ENCODE results near the gene UBL4B.

The UBL4B gene

DNA sequence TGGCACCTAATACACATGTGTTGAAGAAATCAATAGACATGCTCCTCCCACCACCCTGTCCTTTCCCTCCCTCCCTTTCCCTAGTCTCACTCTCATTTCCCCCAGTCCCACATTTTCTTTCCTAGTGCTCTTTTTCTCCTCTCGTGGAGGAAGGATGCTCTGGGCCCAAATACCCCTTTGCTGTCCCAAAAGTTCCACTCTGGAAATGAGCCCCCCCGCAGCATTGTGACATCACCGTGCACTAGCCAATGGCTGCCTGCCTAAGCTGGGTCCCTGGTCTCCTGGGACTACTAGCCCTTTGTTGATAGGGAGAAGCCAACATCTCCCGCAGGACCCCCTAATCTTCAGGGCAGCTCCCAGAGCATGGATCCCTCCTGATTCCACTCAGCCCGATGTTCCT is at the start of gene UBL4B:
TSS of gene UBL4B (plus strand) at position 301 of the 400 bp plus-strand sequence. CDS start at position 393, 92 bp downstream.
- peaks cover 10% of the 10 kb centered on the region for H3K27me3 Mint-ChIP-seq
- no peak within 1 kb of the TSS for H3K4me3 Mint-ChIP-seq
- H3K27ac Mint-ChIP-seq = no peak within 1 kb of the TSS
- H3K36me3 Mint-ChIP-seq = no peaks in the 10 kb centered on the region
- H3K4me1 Mint-ChIP-seq (ENCODE audit: low read depth) = no peaks in the 10 kb centered on the region
- no peaks in the 10 kb centered on the region for H3K9me3 Mint-ChIP-seq (ENCODE audit: low read depth)

GRCh38 chr1:110062612-110063011 is 49.6 kb upstream of the UBL4B start:
- Mint-ChIP-seq H3K36me3 (peaks cover 3% of the 10 kb centered on the region), H3K4me1 (ENCODE audit: low read depth) (peaks cover 2% of the 10 kb centered on the region), H3K9me3 (ENCODE audit: low read depth) (no peaks in the 10 kb centered on the region), H3K27me3 (peaks cover 5% of the 10 kb centered on the region), H3K27ac (no peak overlapping the region), H3K4me3 (no peak overlapping the region)

DNA sequence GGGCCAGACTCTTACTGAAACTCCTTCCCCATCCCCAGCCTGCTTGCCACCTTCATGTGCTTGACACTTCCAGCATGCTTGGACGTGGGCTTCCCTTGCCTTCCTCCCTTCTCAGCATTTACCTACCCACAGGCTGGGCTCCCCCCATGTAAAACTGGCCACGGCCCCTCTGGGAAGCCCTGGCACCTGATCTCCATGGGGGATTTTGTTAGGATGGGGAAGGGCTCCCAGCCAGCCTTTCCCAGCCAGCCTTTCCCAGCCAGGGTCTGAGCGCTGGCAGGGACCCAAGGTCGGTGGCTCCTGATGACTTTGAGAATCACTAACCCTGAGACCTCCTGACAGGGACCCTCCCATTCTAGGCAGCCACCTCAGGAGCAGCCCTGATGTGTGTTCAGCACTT is 48.5 kb upstream of the UBL4B start:
- Mint-ChIP-seq H3K4me1 (ENCODE audit: low read depth) (peaks cover 7% of the 10 kb centered on the region), H3K9me3 (ENCODE audit: low read depth) (no peaks in the 10 kb centered on the region), H3K27me3 (peaks cover 11% of the 10 kb centered on the region), H3K4me3 (no peak overlapping the region), H3K36me3 (peaks cover 3% of the 10 kb centered on the region), H3K27ac (no peak overlapping the region)

- no peak overlapping the region for H3K4me3 Mint-ChIP-seq
- H3K27ac Mint-ChIP-seq = no peak overlapping the region
- peaks cover 3% of the 10 kb centered on the region for H3K36me3 Mint-ChIP-seq
- H3K4me1 Mint-ChIP-seq (ENCODE audit: low read depth) = peaks cover 9% of the 10 kb centered on the region
- H3K9me3 Mint-ChIP-seq (ENCODE audit: low read depth) = no peaks in the 10 kb centered on the region
- peaks cover 11% of the 10 kb centered on the region for H3K27me3 Mint-ChIP-seq
These were observed 47.5 kb upstream of the UBL4B start for GRCh38 chr1:110064576-110065337.

- Mint-ChIP-seq H3K27ac (no peak overlapping the region), H3K9me3 (ENCODE audit: low read depth) (no peaks in the 10 kb centered on the region), H3K27me3 (peaks cover 11% of the 10 kb centered on the region), H3K36me3 (no peaks in the 10 kb centered on the region), H3K4me1 (ENCODE audit: low read depth) (peaks cover 9% of the 10 kb centered on the region), H3K4me3 (no peak overlapping the region)
These were observed 46.4 kb upstream of the UBL4B start for GRCh38 chr1:110065841-110066240.

GRCh38 chr1:110067479-110067892 is 44.8 kb upstream of the UBL4B start:
- Mint-ChIP-seq H3K9me3 (ENCODE audit: low read depth) (no peaks in the 10 kb centered on the region), H3K4me3 (no peak overlapping the region), H3K27ac (no peak overlapping the region), H3K4me1 (ENCODE audit: low read depth) (peaks cover 9% of the 10 kb centered on the region), H3K27me3 (peaks cover 19% of the 10 kb centered on the region), H3K36me3 (no peaks in the 10 kb centered on the region)

- no peak overlapping the region for H3K27ac Mint-ChIP-seq
- peaks cover 9% of the 10 kb centered on the region for H3K4me1 Mint-ChIP-seq (ENCODE audit: low read depth)
- no peaks in the 10 kb centered on the region for H3K9me3 Mint-ChIP-seq (ENCODE audit: low read depth)
- H3K36me3 Mint-ChIP-seq = no peaks in the 10 kb centered on the region
- peaks cover 24% of the 10 kb centered on the region for H3K27me3 Mint-ChIP-seq
- H3K4me3 Mint-ChIP-seq = peak overlapping the region; percentile 82
These were observed 44.2 kb upstream of the UBL4B start for GRCh38 chr1:110067893-110068645.

DNA sequence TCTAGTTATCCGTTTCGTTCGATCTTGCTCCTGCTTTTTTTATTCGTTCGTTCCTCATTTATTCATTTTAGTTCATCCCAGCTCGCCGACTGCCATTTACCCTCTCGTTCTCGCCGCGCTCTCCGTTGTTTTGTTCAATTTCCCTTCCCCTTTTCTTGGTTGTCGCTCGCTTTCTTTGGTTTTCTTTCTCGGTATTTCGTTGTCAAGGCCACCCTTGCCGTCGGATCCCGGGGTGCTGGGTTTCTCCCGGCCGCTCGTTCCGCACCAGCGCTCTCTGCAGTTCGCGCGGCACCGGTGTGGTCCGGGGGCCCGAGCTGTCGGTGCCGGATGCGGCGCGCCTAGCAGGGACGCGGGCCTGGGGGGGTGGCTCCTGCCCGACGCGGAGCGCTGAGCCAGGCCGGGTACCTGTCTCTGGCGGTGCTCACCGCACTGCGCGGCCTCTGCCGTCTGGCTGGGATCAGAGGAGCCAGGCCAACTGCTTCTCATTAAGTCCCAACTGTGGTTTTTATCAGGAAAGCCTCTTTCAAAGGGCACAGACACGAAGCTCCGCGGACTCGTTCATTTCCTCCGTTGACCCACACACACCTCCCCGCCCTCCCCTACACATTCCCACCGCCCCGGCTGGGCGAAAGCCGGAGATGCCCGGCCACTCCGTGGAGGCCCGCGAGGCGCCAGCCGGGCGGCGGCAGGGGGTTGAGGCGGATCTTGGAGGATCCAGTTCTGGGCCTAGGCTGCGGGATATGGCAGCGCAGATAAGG is 43.4 kb upstream of the UBL4B start:
- H3K9me3 Mint-ChIP-seq (ENCODE audit: low read depth) = no peaks in the 10 kb centered on the region
- H3K36me3 Mint-ChIP-seq = no peaks in the 10 kb centered on the region
- peaks cover 9% of the 10 kb centered on the region for H3K4me1 Mint-ChIP-seq (ENCODE audit: low read depth)
- no peak overlapping the region for H3K27ac Mint-ChIP-seq
- peaks cover 28% of the 10 kb centered on the region for H3K27me3 Mint-ChIP-seq
- H3K4me3 Mint-ChIP-seq = peak overlapping the region; percentile 82

GRCh38 chr1:110069404-110070281 is 42.6 kb upstream of the UBL4B start:
- H3K4me1 Mint-ChIP-seq (ENCODE audit: low read depth) = peaks cover 9% of the 10 kb centered on the region
- peak overlapping the region; percentile 67 for H3K4me3 Mint-ChIP-seq
- H3K9me3 Mint-ChIP-seq (ENCODE audit: low read depth) = no peaks in the 10 kb centered on the region
- H3K36me3 Mint-ChIP-seq = no peaks in the 10 kb centered on the region
- H3K27ac Mint-ChIP-seq = no peak overlapping the region
- H3K27me3 Mint-ChIP-seq = peaks cover 31% of the 10 kb centered on the region

GRCh38 chr1:110070282-110070669 is 42.0 kb upstream of the UBL4B start:
- no peak overlapping the region for H3K27ac Mint-ChIP-seq
- H3K4me1 Mint-ChIP-seq (ENCODE audit: low read depth) = peaks cover 9% of the 10 kb centered on the region
- H3K36me3 Mint-ChIP-seq = no peaks in the 10 kb centered on the region
- peak overlapping the region; percentile 67 for H3K4me3 Mint-ChIP-seq
- H3K9me3 Mint-ChIP-seq (ENCODE audit: low read depth) = no peaks in the 10 kb centered on the region
- H3K27me3 Mint-ChIP-seq = peaks cover 31% of the 10 kb centered on the region

- Mint-ChIP-seq H3K36me3 (no peaks in the 10 kb centered on the region), H3K4me1 (ENCODE audit: low read depth) (peaks cover 9% of the 10 kb centered on the region), H3K27ac (no peak within 1 kb of the TSS), H3K9me3 (ENCODE audit: low read depth) (no peaks in the 10 kb centered on the region), H3K27me3 (peaks cover 32% of the 10 kb centered on the region), H3K4me3 (peak within 1 kb of the TSS; percentile 67)
These were observed 41.5 kb upstream of the UBL4B start, which contains the start of gene ALX3 for GRCh38 chr1:110070671-110071242. Gene ALX3 (minus strand): TSS chr1:110070672. CDS start chr1:110070612, 60 bp downstream.

GRCh38 chr1:110074166-110074565 is 38.1 kb upstream of the UBL4B start:
- H3K36me3 Mint-ChIP-seq = no peaks in the 10 kb centered on the region
- peaks cover 4% of the 10 kb centered on the region for H3K4me1 Mint-ChIP-seq (ENCODE audit: low read depth)
- no peak overlapping the region for H3K4me3 Mint-ChIP-seq
- no peak overlapping the region for H3K27ac Mint-ChIP-seq
- peaks cover 33% of the 10 kb centered on the region for H3K27me3 Mint-ChIP-seq
- no peaks in the 10 kb centered on the region for H3K9me3 Mint-ChIP-seq (ENCODE audit: low read depth)

GRCh38 chr1:110076789-110077500 is 35.3 kb upstream of the UBL4B start:
- Mint-ChIP-seq H3K9me3 (ENCODE audit: low read depth) (no peaks in the 10 kb centered on the region), H3K4me1 (ENCODE audit: low read depth) (no peaks in the 10 kb centered on the region), H3K4me3 (no peak overlapping the region), H3K27ac (no peak overlapping the region), H3K27me3 (peaks cover 32% of the 10 kb centered on the region), H3K36me3 (no peaks in the 10 kb centered on the region)
